ENCODE data around the gene ZNF827. TPM values are rescaled to one million over a fixed set of nuclear protein-coding genes. Genes with fewer than 3 reads are reported as not detected.

Gene ZNF827
- total and polyA plus RNA-seq, 8 donors, result 3.8 to 13.8 (median 5.1) TPM

DNA sequence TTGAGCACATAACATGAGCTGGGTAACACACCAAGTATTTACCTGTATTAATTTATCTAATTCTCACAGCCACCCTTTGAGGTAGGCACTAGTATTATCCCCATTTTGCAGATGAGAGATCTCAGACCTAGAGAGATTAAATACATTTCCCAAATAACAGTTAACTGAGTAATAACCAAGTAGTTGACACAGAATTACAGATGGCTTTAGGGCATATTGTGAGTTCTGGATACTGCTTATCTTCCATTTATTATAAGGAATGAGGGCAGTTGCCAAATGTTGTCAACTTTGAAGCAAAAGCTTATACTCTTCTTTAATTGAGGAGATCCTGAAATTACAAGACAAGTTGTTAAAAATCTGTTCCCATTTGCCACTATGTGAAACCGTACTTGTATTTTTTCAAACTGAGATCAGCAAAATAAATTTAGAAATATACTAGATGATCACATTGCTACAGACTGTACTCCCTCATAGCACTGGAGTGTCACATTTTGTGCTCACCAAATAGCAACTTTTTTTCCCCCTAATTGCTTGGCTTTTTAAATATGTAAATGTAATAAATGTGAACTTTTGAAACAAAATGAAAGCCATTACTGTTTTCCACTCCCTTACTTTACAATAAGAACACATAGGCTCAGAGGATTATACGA lies 62.0 kb downstream of the ZNF827 start:
- no peak for DNase-seq
- no peak overlapping the region for H3K27ac ChIP-seq
- H3K4me1 ChIP-seq, result no peaks in the 10 kb centered on the region
- intact Hi-C loops (cut with DNase I), result no loop called here
- TF ChIP-seq, protein P1, sequence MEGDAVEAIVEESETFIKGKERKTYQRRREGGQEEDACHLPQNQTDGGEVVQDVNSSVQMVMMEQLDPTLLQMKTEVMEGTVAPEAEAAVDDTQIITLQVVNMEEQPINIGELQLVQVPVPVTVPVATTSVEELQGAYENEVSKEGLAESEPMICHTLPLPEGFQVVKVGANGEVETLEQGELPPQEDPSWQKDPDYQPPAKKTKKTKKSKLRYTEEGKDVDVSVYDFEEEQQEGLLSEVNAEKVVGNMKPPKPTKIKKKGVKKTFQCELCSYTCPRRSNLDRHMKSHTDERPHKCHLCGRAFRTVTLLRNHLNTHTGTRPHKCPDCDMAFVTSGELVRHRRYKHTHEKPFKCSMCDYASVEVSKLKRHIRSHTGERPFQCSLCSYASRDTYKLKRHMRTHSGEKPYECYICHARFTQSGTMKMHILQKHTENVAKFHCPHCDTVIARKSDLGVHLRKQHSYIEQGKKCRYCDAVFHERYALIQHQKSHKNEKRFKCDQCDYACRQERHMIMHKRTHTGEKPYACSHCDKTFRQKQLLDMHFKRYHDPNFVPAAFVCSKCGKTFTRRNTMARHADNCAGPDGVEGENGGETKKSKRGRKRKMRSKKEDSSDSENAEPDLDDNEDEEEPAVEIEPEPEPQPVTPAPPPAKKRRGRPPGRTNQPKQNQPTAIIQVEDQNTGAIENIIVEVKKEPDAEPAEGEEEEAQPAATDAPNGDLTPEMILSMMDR (IDR thresholded peaks at IDR 0.05), result no peak
- no peak for ATAC-seq
- H3K36me3 ChIP-seq, result no peaks in the 10 kb centered on the region
- no peak for FAIRE-seq
- H3K9me3 ChIP-seq, result no peaks in the 10 kb centered on the region
- no peak overlapping the region for H3K4me3 ChIP-seq
- WGBS, 2 donors, result 96 to 99% methylated on average over 2 of the region's 2 CpGs
- no peaks in the 10 kb centered on the region for H3K27me3 ChIP-seq

DNA sequence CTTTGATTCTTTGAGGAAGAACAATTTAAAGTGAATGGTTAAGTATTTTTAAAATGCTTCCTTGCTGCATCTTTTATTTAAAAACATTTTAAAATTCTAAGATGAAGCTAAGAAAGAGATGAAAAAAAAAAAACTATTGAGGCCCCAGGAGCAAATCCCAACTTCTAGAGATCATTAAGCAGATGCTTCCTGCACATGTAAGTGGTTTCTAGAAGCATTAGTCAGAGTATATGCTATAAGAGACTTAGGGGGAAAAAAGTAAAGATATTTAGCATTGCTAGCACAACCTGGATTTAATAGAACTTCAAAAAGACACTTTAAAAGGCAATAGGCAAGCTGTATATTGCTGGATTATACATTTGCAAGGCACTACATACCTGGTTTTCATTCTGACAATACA lies 64.7 kb downstream of the ZNF827 start:
- Histone ChIP-seq H3K4me3 (no peak overlapping the region), H3K36me3 (no peaks in the 10 kb centered on the region), H3K9me3 (no peaks in the 10 kb centered on the region), H3K27ac (no peak overlapping the region), H3K4me1 (no peaks in the 10 kb centered on the region), H3K27me3 (no peaks in the 10 kb centered on the region)
- ATAC-seq, result no peak
- FAIRE-seq, result no peak
- DNase-seq, result no peak
- intact Hi-C loops (cut with DNase I), result no loop called here
- TF ChIP-seq, protein P1 (IDR thresholded peaks at IDR 0.05), result no peak

DNA sequence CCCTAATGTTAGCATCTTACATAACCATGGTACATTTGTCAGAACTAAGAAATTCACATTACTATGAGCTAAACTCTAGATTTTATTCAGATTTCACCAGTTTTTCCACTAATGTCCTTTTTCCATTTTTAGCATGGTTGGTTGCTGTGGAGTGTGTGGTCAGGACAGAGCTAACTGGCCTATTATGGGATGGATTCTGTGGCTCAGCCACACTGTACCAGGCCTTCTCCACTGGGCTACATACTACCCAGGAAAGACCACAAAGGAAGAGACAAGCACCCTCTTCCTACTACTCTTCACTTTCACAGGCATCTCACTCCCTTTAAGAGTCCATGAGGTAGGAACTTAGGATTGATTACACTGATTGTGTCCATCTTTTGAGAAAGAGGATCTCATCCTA lies 67.4 kb downstream of the ZNF827 start:
- intact Hi-C loops (cut with DNase I), result no loop called here
- H3K4me1 ChIP-seq, result no peaks in the 10 kb centered on the region
- TF ChIP-seq, protein P1 (IDR thresholded peaks at IDR 0.05), result no peak
- H3K27me3 ChIP-seq, result no peaks in the 10 kb centered on the region
- H3K9me3 ChIP-seq, result no peaks in the 10 kb centered on the region
- no peaks in the 10 kb centered on the region for H3K36me3 ChIP-seq
- ATAC-seq, result no peak
- no peak for FAIRE-seq
- no peak overlapping the region for H3K4me3 ChIP-seq
- H3K27ac ChIP-seq, result no peak overlapping the region
- DNase-seq, result no peak

DNA sequence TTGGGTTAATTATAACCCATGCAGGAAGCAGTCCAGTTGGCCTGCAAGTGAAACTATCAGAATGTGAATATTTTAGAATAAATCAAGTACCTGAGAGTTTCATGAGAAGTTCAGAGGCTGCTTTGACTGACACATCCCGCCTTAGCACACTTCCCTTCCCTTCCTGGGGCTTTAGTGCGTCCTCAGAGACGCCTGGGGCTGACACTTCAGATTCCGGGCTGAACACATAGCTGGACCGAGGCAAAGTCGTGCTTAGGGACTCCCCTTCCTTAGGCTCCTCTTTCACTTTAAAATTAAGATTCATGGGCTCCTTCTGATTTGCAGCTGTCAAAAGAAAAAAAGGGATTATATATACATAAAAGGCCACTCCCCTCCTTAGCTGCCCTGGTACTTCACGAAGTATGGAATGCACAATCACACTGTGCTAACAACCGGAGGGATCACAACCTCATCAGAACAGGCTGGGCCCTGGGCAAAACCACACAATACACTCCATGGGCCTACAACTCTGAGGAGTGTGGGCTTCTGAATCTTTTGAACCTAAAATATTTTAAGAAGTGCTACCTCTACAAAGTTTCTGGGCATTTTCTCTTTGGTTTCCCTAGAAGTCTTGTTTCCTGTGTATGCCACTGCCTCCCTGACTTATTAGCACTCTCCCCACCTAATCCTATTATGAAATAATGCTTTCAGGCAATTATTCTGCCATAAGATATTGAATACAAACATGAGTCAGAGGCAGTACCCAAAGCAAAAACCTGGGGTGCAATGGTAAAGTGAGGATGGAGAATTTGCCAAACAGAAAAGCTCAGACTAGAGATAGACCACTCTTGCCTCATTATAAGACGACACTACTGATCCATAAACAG lies 68.2 kb downstream of the ZNF827 start:
- no peaks in the 10 kb centered on the region for H3K36me3 ChIP-seq
- intact Hi-C loops (cut with DNase I), result no loop called here
- no peak overlapping the region for H3K4me3 ChIP-seq
- TF ChIP-seq, protein P1 (IDR thresholded peaks at IDR 0.05), result no peak
- FAIRE-seq, result no peak
- H3K9me3 ChIP-seq, result no peaks in the 10 kb centered on the region
- H3K4me1 ChIP-seq, result no peaks in the 10 kb centered on the region
- peak in 2 of 4 donors; percentile 26 to 51 for ATAC-seq
- DNase-seq, result no peak
- 72 to 74% methylated on average over 9 of the region's 9 CpGs for WGBS, 2 donors
- H3K27me3 ChIP-seq, result no peaks in the 10 kb centered on the region
- no peak overlapping the region for H3K27ac ChIP-seq
